Ishikawa (cell line): ENCODE measurements around the gene ZXDC.

ENCODE experiments used
- CEBPB ChIP-seq: IDR thresholded peaks from 2 replicates; pipeline ENCODE4 v1.6.1; 2012
- CREB1 ChIP-seq: IDR thresholded peaks from 2 replicates; pipeline ENCODE4 v1.6.1; 2012; ENCODE audit warnings: low read depth
- EGR1 ChIP-seq: IDR thresholded peaks from 2 replicates; pipeline ENCODE4 v1.6.1; 2012
- EP300 ChIP-seq: IDR thresholded peaks from 2 replicates; pipeline ENCODE4 v1.6.1; 2012; ENCODE audit warnings: borderline replicate concordance
- FOXM1 ChIP-seq: IDR thresholded peaks from 2 replicates; pipeline ENCODE4 v1.6.1; 2012; ENCODE audit warnings: low read depth, borderline replicate concordance
- MAX ChIP-seq: IDR thresholded peaks from 2 replicates; pipeline ENCODE4 v1.6.1; 2012
- NFIC ChIP-seq: IDR thresholded peaks from 2 replicates; pipeline ENCODE4 v1.6.1; 2012
- RAD21 ChIP-seq: IDR thresholded peaks from 2 replicates; pipeline ENCODE4 v1.6.1; 2012; ENCODE audit warnings: low read depth
- REST ChIP-seq: IDR thresholded peaks from 2 replicates; pipeline ENCODE4 v1.6.1; 2012; ENCODE audit warnings: low read depth, mild to moderate bottlenecking
- TAF1 ChIP-seq: IDR thresholded peaks from 2 replicates; pipeline ENCODE4 v1.6.1; 2012; ENCODE audit warnings: low read depth, mild to moderate bottlenecking
- TCF12 ChIP-seq: IDR thresholded peaks from 2 replicates; pipeline ENCODE4 v1.6.1; 2012; ENCODE audit warnings: low read depth
- TEAD4 ChIP-seq: IDR thresholded peaks from 2 replicates; pipeline ENCODE4 v1.6.1; 2012
- USF1 ChIP-seq: IDR thresholded peaks from 2 replicates; pipeline ENCODE4 v1.6.1; 2012
- YY1 ChIP-seq: IDR thresholded peaks from 2 replicates; pipeline ENCODE4 v1.6.1; 2012; ENCODE audit warnings: low read depth
- ZBTB7A ChIP-seq: IDR thresholded peaks from 2 replicates; pipeline ENCODE4 v1.6.1; 2012; ENCODE audit warnings: low read depth

ZXDC gene

GRCh38 chr3:126442094-126442855 lies 33.4 kb downstream of the ZXDC start:
- TF ChIP-seq REST (no peak), EP300 (no peak), EGR1 (no peak), TCF12 (no peak), TEAD4 (no peak), CREB1 (no peak), NFIC (no peak), RAD21 (no peak), MAX (no peak), YY1 (no peak), FOXM1 (no peak), TAF1 (no peak), USF1 (no peak), CEBPB (no peak), ZBTB7A (no peak)

GRCh38 chr3:126441256-126441880 lies 34.3 kb downstream of the ZXDC start:
- TF ChIP-seq MAX (no peak), EP300 (no peak), RAD21 (no peak), EGR1 (no peak), TAF1 (no peak), USF1 (no peak), CEBPB (no peak), ZBTB7A (no peak), CREB1 (no peak), TEAD4 (no peak), YY1 (no peak), TCF12 (no peak), FOXM1 (no peak), REST (no peak), NFIC (no peak)

GRCh38 chr3:126440709-126440995 lies 35.0 kb downstream of the ZXDC start:
- TF ChIP-seq TCF12 (no peak), CREB1 (no peak), CEBPB (no peak), EP300 (no peak), REST (no peak), EGR1 (no peak), YY1 (no peak)

GRCh38 chr3:126439968-126440708 lies 35.6 kb downstream of the ZXDC start:
- TF ChIP-seq EGR1 (no peak), REST (no peak), EP300 (no peak), MAX (no peak), TAF1 (no peak), CEBPB (no peak), USF1 (no peak), TEAD4 (no peak), ZBTB7A (no peak), FOXM1 (no peak), NFIC (no peak), RAD21 (no peak)
